Heart right ventricle (tissue), 16 donors: ENCODE data around the gene EMC10. TPM values are rescaled to one million over a fixed set of nuclear protein-coding genes. Genes with fewer than 3 reads are reported as not detected.

Source experiments
- ATAC-seq, 8 donors: fragments of 200-7000 bp; cut with Tn5 transposase; one replicate each; pipeline ENCODE4 v1.9.1; 2020; ENCODE audit warnings: mild to moderate bottlenecking in 8 of 8, moderate library complexity in 8 of 8, moderate number of reproducible peaks in 1 of 8
- DNase-seq, 2 donors: peaks; one replicate each; pipeline ENCODE4 v3.0.0-alpha.2; 2020
- H3K27ac ChIP-seq, 10 donors: fragments of 200-600 bp; sonication (generic) in 2 of 10; one replicate each; pipeline versions ENCODE4 v1.5.0 to v1.8.0; 2020 to 2022; ENCODE audit warnings: mild to moderate bottlenecking in 3 of 10
- H3K27me3 ChIP-seq, 7 donors: fragments of 200-600 bp; one replicate each; pipeline ENCODE4 v1.8.0; 2021 to 2022; ENCODE audit warnings: mild to moderate bottlenecking in 2 of 7
- H3K36me3 ChIP-seq, 9 donors: fragments of 200-600 bp; sonication (generic) in 1 of 9; one replicate each; pipeline versions ENCODE4 v1.5.0 to v1.8.0; 2020 to 2022; ENCODE audit warnings: mild to moderate bottlenecking in 2 of 9
- H3K4me1 ChIP-seq, 9 donors: fragments of 200-600 bp; sonication (generic) in 1 of 9; one replicate each; pipeline versions ENCODE4 v1.5.0 to v1.8.0; 2020 to 2022; ENCODE audit warnings: mild to moderate bottlenecking in 4 of 9
- H3K4me3 ChIP-seq, 10 donors: fragments of 200-600 bp; sonication (generic) in 2 of 10; one replicate each; pipeline versions ENCODE4 v1.5.0 to v1.8.0; 2020 to 2022; ENCODE audit warnings: mild to moderate bottlenecking in 7 of 10, moderate library complexity in 2 of 10
- H3K9me3 ChIP-seq, 11 donors: fragments of 200-600 bp in 10 of 11; sonication (generic) in 2 of 11; one replicate each; pipeline versions ENCODE4 v1.5.0 to v1.8.0; 2013 to 2022; ENCODE audit warnings: mild to moderate bottlenecking in 2 of 11, control low read depth in 1 of 11, moderate library complexity in 1 of 11
- CTCF ChIP-seq, 9 donors: fragments of 200-600 bp; sonication (generic) in 2 of 9; IDR thresholded peaks; one replicate each; pipeline versions ENCODE4 v1.5.0 to v1.8.0; 2021 to 2022; ENCODE audit warnings: antibody characterized with exemption in 9 of 9, mild to moderate bottlenecking in 5 of 9, moderate library complexity in 1 of 9
- WGBS, 2 donors: extraction: QIAGEN DNeasy Blood & Tissue Kit; methylation state at CpG; one replicate each; pipeline ENCODE4 v1.1.7; 2013; ENCODE audit warnings: inconsistent platforms in 1 of 2; 5-methylcytosine and 5-hydroxymethylcytosine counted together
- intact Hi-C, 10 donors: fragments of 100-400 bp; cut with DNase I; formaldehyde crosslinking; loops; one replicate each; pipeline versions ENCODE4 v1.11.1 to v1.14.2; 2022
- polyA plus RNA-seq, 2 donors: library from polyadenylated mRNA; stranded (reverse); fragments of 200-250 nt; gene quantifications; one replicate each; pipeline ENCODE4 v1.2.3, GENCODE V29; 2013
- total RNA-seq, 10 donors: library from RNA; stranded (reverse); fragmentation: NEBNext Ultra II Directional in 3 of 10; extraction: Animal tissue kit (Norgen Biotek cat#: 25700) in 3 of 10; gene quantifications; one replicate each; pipeline versions ENCODE4 v1.2.1 to v1.2.4, GENCODE V29; 2021 to 2023
- donor health status: Arrhythmogenic right ventricular cardiomyopathy.
- donor health status: ischemic (EF 13 %, LVEDD 7.1; RV severe dilation, severe dysfunction).
- donor health status: healthy with polysubstance abuse.
- donor health status: DM: no; HTN: yes; CAD: no.
- donor health status: DM: no; HTN: no; CAD: no.
- donor health status: ischemic (EF 25% LVEDD 6.9; RV normal size, moderate dysfunction).
- donor health status: ischemic (EF 25% LVEDD 5.7; RV mildly dilated, moderate dysfunction).
- donor health status: healthy.
- donor health status: DM: yes; HTN: yes; CAD: no.
- donor health status: Ischemic cardiomyopathy.
- donor health status: ischemic (EF 35%, LVEDD 5.7; RV mildly dilated, moderate dysfunction).
- donor health status: nonischemic (EF 11% LVEDD 7.7; RV severe dilation, severe dysfunction).
- donor health status: DM: yes; HTN: yes; CAD: no.
- donor health status: PGD.
- donor health status: ischemic (EF 29% LVEDD 5.4; RV normal size, mild dysfunction).
- donor health status: nonischemic (EF 23%, LVEDD 6.1; RV moderate dilation, normal function).

Gene EMC10
- total and polyA plus RNA-seq, 12 donors = 73.6 to 152 (median 89.1) TPM

- no peak overlapping the region for H3K4me3 ChIP-seq
- H3K9me3 ChIP-seq = peaks cover 0 to 5% (median 0%) of the 10 kb centered on the region in 11 donors
- 63 to 68% methylated on average over 10 of the region's 10 CpGs for WGBS, 2 donors
- ATAC-seq (no peak), DNase-seq (no peak)
- peaks cover 0 to 4% (median 0%) of the 10 kb centered on the region in 7 donors for H3K27me3 ChIP-seq
- no peak for TF ChIP-seq CTCF (IDR thresholded peaks at IDR 0.05)
- peaks cover 0 to 72% (median 19%) of the 10 kb centered on the region in 9 donors for H3K36me3 ChIP-seq
- H3K27ac ChIP-seq = no peak overlapping the region
- intact Hi-C loops = no loop called here
- H3K4me1 ChIP-seq = peaks cover 0 to 19% (median 9%) of the 10 kb centered on the region in 9 donors
Observed at GRCh38 chr19:50482916-50483315, 6.6 kb downstream of the EMC10 start.

GRCh38 chr19:50485284-50485955 lies 9.1 kb downstream of the EMC10 start:
- intact Hi-C loops = no loop called here
- Histone ChIP-seq H3K27ac (no peak overlapping the region), H3K36me3 (peaks cover 0 to 48% (median 8%) of the 10 kb centered on the region in 9 donors), H3K27me3 (peaks cover 0 to 4% (median 0%) of the 10 kb centered on the region in 7 donors), H3K4me1 (peaks cover 0 to 7% (median 0%) of the 10 kb centered on the region in 9 donors), H3K9me3 (peaks cover 0 to 5% (median 0%) of the 10 kb centered on the region in 11 donors), H3K4me3 (no peak overlapping the region)
- no peak for TF ChIP-seq CTCF (IDR thresholded peaks at IDR 0.05)
- ATAC-seq = no peak
- no peak for DNase-seq
- WGBS, 2 donors = 69 to 74% methylated on average over 10 of the region's 10 CpGs

GRCh38 chr19:50486823-50487515 lies 10.7 kb downstream of the EMC10 start:
- intact Hi-C loops = no loop called here
- WGBS, 2 donors = 74 to 77% methylated on average over 18 of the region's 18 CpGs

More at GRCh38 chr19:50486823-50487515, 10.7 kb downstream of the EMC10 start:
- TF ChIP-seq CTCF (IDR thresholded peaks at IDR 0.05) = peak in 8 of 9 donors; percentile 29 to 53 (median 38)
- DNase-seq (no peak), ATAC-seq (no peak)
- Histone ChIP-seq H3K4me1 (peaks cover 0 to 16% (median 0%) of the 10 kb centered on the region in 9 donors), H3K36me3 (peaks cover 0 to 32% (median 0%) of the 10 kb centered on the region in 9 donors), H3K4me3 (no peak overlapping the region), H3K27me3 (peaks cover 0 to 4% (median 0%) of the 10 kb centered on the region in 7 donors), H3K27ac (no peak overlapping the region), H3K9me3 (peaks cover 0 to 9% (median 0%) of the 10 kb centered on the region in 11 donors)
